A673 (cell line): ENCODE data around the gene CARD11. TPM values are rescaled to one million over a fixed set of nuclear protein-coding genes. Genes with fewer than 3 reads are reported as not detected.

ENCODE experiments used
- BruUV-seq: library from RNA; stranded (reverse); fragments of 400-500 nt; replicated peaks from 2 replicates; lab custom pipeline; 2021; lab: Mats Ljungman, UMichigan
- CTCF ChIA-PET: fragments of 300-600 bp; sonication (Branson Sonifier 250); formaldehyde crosslinking; loops from one replicate; lab custom pipeline; 2022; ENCODE audit warnings: antibody characterized with exemption; lab: Charles Lee
- POLR2A ChIA-PET: fragments of 300-600 bp; sonication (Branson Sonifier 250); formaldehyde crosslinking; loops from one replicate; lab custom pipeline; 2022; ENCODE audit warnings: antibody characterized with exemption; ENCODE audit not compliant: low non-redundant PET; lab: Charles Lee
- DNase-seq: peaks from one replicate; pipeline ENCODE4 v3.0.0-alpha.2; 2015; ENCODE audit warnings: low spot score
- H3K27ac ChIP-seq: fragments of 200-600 bp; sonication (generic); 2 replicates; pipeline ENCODE4 v1.5.1; 2016; ENCODE audit warnings: mixed run types, low read depth, mild to moderate bottlenecking, mixed read lengths, antibody characterized with exemption, low read length; ENCODE audit not compliant: poor library complexity, severe bottlenecking
- H3K27me3 ChIP-seq: fragments of 200-600 bp; sonication (generic); replicated peaks from 2 replicates; pipeline ENCODE4 v1.6.1; 2017; ENCODE audit warnings: mixed run types, low read depth, mild to moderate bottlenecking, mixed read lengths, antibody characterized with exemption, low read length; ENCODE audit not compliant: insufficient read depth, poor library complexity
- H3K36me3 ChIP-seq: fragments of 200-600 bp; sonication (generic); 2 replicates; pipeline ENCODE4 v1.6.1; 2016; ENCODE audit warnings: mixed run types, mild to moderate bottlenecking, mixed read lengths, antibody characterized with exemption, low read length; ENCODE audit not compliant: insufficient read depth, poor library complexity, severe bottlenecking
- H3K4me1 ChIP-seq: fragments of 200-600 bp; sonication (generic); 2 replicates; pipeline ENCODE4 v1.6.1; 2017; ENCODE audit warnings: mixed run types, mild to moderate bottlenecking, mixed read lengths, antibody characterized with exemption, low read length; ENCODE audit not compliant: insufficient read depth, poor library complexity, severe bottlenecking
- H3K4me3 ChIP-seq: fragments of 200-600 bp; sonication (generic); 2 replicates; pipeline ENCODE4 v1.5.1; 2016; ENCODE audit warnings: low read depth, mixed run types, mild to moderate bottlenecking, mixed read lengths, low read length; ENCODE audit not compliant: poor library complexity, severe bottlenecking
- H3K9me3 ChIP-seq: fragments of 200-600 bp; sonication (generic); 2 replicates; pipeline ENCODE4 v1.6.1; 2016; ENCODE audit warnings: mixed run types, low read depth, mild to moderate bottlenecking, mixed read lengths, antibody characterized with exemption, low read length; ENCODE audit not compliant: poor library complexity, severe bottlenecking
- CTCF ChIP-seq: fragments of 300-800, 200-600 bp; sonication (generic); conservative IDR thresholded peaks from 2 replicates; pipeline ENCODE4 v1.5.1; 2017; ENCODE audit warnings: low read depth, mild to moderate bottlenecking, antibody characterized with exemption, low read length, moderate library complexity, mixed read lengths
- EZH2 ChIP-seq: fragments of 200-600 bp; sonication (generic); IDR thresholded peaks from 2 replicates; pipeline ENCODE4 v1.6.1; 2017; ENCODE audit warnings: borderline replicate concordance, low read depth, mild to moderate bottlenecking, mixed read lengths, antibody characterized with exemption, low read length; ENCODE audit not compliant: poor library complexity, severe bottlenecking
- intact Hi-C: fragments of 100-400 bp; cut with micrococcal nuclease; formaldehyde crosslinking; loops from one replicate; pipeline ENCODE4 v1.10.0; 2022; ENCODE audit not compliant: unreplicated experiment
- total RNA-seq: library from RNA; stranded (reverse); gene quantifications from 2 replicates; pipeline ENCODE4 v1.2.3, GENCODE V29; 2021

Gene CARD11
- total RNA-seq, 1 experiment from 2014 or later, result 1.8 TPM

- Histone ChIP-seq H3K4me3 (no peak overlapping the region), H3K27ac (no peak overlapping the region), H3K27me3 (no peaks in the 10 kb centered on the region), H3K36me3 (no peaks in the 10 kb centered on the region), H3K4me1 (peaks cover 12% of the 10 kb centered on the region), H3K9me3 (no peaks in the 10 kb centered on the region)
- POLR2A ChIA-PET, result no interaction called here
- intact Hi-C loops, result no loop called here
- no peak for DNase-seq
- BruUV-seq, result no TSS peak
- TF ChIP-seq EZH2, result no peak
- TF ChIP-seq CTCF, result no peak
- CTCF ChIA-PET, result no interaction called here
Observed at GRCh38 chr7:3005257-3005656, 38.4 kb downstream of the CARD11 start.

- Histone ChIP-seq H3K4me3 (no peak overlapping the region), H3K27me3 (no peaks in the 10 kb centered on the region), H3K4me1 (peaks cover 10% of the 10 kb centered on the region), H3K27ac (no peak overlapping the region), H3K36me3 (no peaks in the 10 kb centered on the region), H3K9me3 (no peaks in the 10 kb centered on the region)
- intact Hi-C loops, result no loop called here
- BruUV-seq, result no TSS peak
- no peak for TF ChIP-seq CTCF
- no peak for TF ChIP-seq EZH2
- no peak for DNase-seq
- ChIA-PET CTCF (no interaction called here), POLR2A (no interaction called here)
Observed at GRCh38 chr7:3003936-3004335, 39.7 kb downstream of the CARD11 start.

- CTCF ChIA-PET, result no interaction called here
- POLR2A ChIA-PET, result no interaction called here
- H3K4me3 ChIP-seq, result no peak overlapping the region
- H3K27me3 ChIP-seq, result no peaks in the 10 kb centered on the region
- H3K36me3 ChIP-seq, result no peaks in the 10 kb centered on the region
- intact Hi-C loops, result no loop called here
- no TSS peak for BruUV-seq
- DNase-seq, result no peak
- H3K27ac ChIP-seq, result no peak overlapping the region
- no peaks in the 10 kb centered on the region for H3K9me3 ChIP-seq
- H3K4me1 ChIP-seq, result peaks cover 2% of the 10 kb centered on the region
- no peak for TF ChIP-seq EZH2
- TF ChIP-seq CTCF, result no peak
Observed at GRCh38 chr7:3002631-3003030, 41.0 kb downstream of the CARD11 start.
